CD14-positive monocyte (primary cell): ENCODE measurements around the gene RLN2. TPM values are rescaled to one million over a fixed set of nuclear protein-coding genes. Genes with fewer than 3 reads are reported as not detected.
A peak's percentile ranks its signal among the peaks of the same experiment; 100 is the strongest.
"Not testable (repeated sequence)": the region's sequence is repeated elsewhere in the genome, so short reads cannot be mapped to it uniquely, and the experiment has no call there.

Source experiments
- DNase-seq, 3 donors: peaks; one replicate each; pipeline ENCODE4 v3.0.0-alpha.2; 2011 to 2022
- H2AFZ ChIP-seq: 2 replicates; pipeline ENCODE4 v1.6.0; 2012; ENCODE audit warnings: mild to moderate bottlenecking, low read depth, low read length, inconsistent platforms; ENCODE audit not compliant: insufficient read depth, poor library complexity, severe bottlenecking
- H3K27ac ChIP-seq, 2 donors: 1 replicate in 1 of 2; 2 replicates in 1 of 2; pipeline ENCODE4 v1.5.1; 2012 to 2013; ENCODE audit warnings: low read length in 2 of 2, control low read depth in 1 of 2, inconsistent platforms in 1 of 2, low read depth in 1 of 2, mild to moderate bottlenecking in 1 of 2
- H3K27me3 ChIP-seq, 2 donors: one replicate each; pipeline versions ENCODE4 v1.6.0 to v1.6.1; 2011 to 2013; ENCODE audit warnings: low read length in 2 of 2; ENCODE audit not compliant: control insufficient read depth in 2 of 2, insufficient read depth in 2 of 2
- H3K36me3 ChIP-seq, 2 donors: replicated peaks in 1 of 2; 1 replicate in 1 of 2; 2 replicates in 1 of 2; pipeline versions ENCODE4 v1.5.1 to v1.6.1; 2012 to 2013; ENCODE audit warnings: low read length in 2 of 2, control low read depth in 1 of 2, inconsistent platforms in 1 of 2, mild to moderate bottlenecking in 1 of 2; ENCODE audit not compliant: insufficient read depth in 2 of 2, control insufficient read depth in 1 of 2
- H3K4me1 ChIP-seq, 2 donors: 1 replicate in 1 of 2; 2 replicates in 1 of 2; pipeline versions ENCODE4 v1.5.1 to v1.6.1; 2012 to 2013; ENCODE audit warnings: low read length in 2 of 2, control low read depth in 1 of 2, inconsistent platforms in 1 of 2, mild to moderate bottlenecking in 1 of 2, moderate library complexity in 1 of 2; ENCODE audit not compliant: insufficient read depth in 2 of 2, control insufficient read depth in 1 of 2
- H3K4me2 ChIP-seq: replicated peaks from 2 replicates; pipeline ENCODE3; 2012; ENCODE audit warnings: low read length, moderate library complexity, mild to moderate bottlenecking; ENCODE audit not compliant: poor library complexity, severe bottlenecking; ENCODE audit errors: extremely low read depth
- H3K4me3 ChIP-seq, 3 experiments: fragments of 200-600 bp in 1 of 3; sonication (generic) in 1 of 3; replicated peaks in 1 of 3; 1 replicate in 2 of 3; 2 replicates in 1 of 3; pipeline ENCODE4 v1.5.1; 2011 to 2013; ENCODE audit warnings: low read length in 3 of 3, mild to moderate bottlenecking in 3 of 3, control low read depth in 2 of 3, low read depth in 2 of 3, inconsistent platforms in 1 of 3, moderate library complexity in 1 of 3
- H3K79me2 ChIP-seq: 2 replicates; pipeline ENCODE4 v1.6.0; 2012; ENCODE audit warnings: mild to moderate bottlenecking, control low read depth, inconsistent platforms, low read length, moderate library complexity; ENCODE audit not compliant: insufficient read depth
- H3K9ac ChIP-seq: 2 replicates; pipeline ENCODE4 v1.6.0; 2017; ENCODE audit warnings: low read length, mild to moderate bottlenecking; ENCODE audit not compliant: insufficient read depth, poor library complexity, severe bottlenecking
- H3K9me3 ChIP-seq, 2 donors: replicated peaks in 1 of 2; 1 replicate in 1 of 2; 2 replicates in 1 of 2; pipeline versions ENCODE4 v1.5.1 to v1.6.1; 2012 to 2013; ENCODE audit warnings: low read length in 2 of 2, control low read depth in 1 of 2; ENCODE audit not compliant: control insufficient read depth in 1 of 2, insufficient read depth in 1 of 2
- H4K20me1 ChIP-seq: 2 replicates; pipeline ENCODE4 v1.6.0; 2012; ENCODE audit warnings: mild to moderate bottlenecking, low read length, control low read depth, moderate library complexity; ENCODE audit not compliant: insufficient read depth
- H3K27ac Mint-ChIP-seq, 7 donors: one replicate each; pipeline ENCODE4 v1.8.0; 2020; ENCODE audit warnings: mild to moderate bottlenecking in 7 of 7, mixed read lengths in 7 of 7, moderate library complexity in 6 of 7, inconsistent platforms in 2 of 7
- H3K27me3 Mint-ChIP-seq, 3 donors: one replicate each; pipeline ENCODE4 v1.8.0; 2021 to 2022; ENCODE audit warnings: low read depth in 3 of 3, mild to moderate bottlenecking in 3 of 3, mixed read lengths in 3 of 3, moderate library complexity in 3 of 3, inconsistent platforms in 1 of 3
- H3K36me3 Mint-ChIP-seq, 2 donors: one replicate each; pipeline ENCODE4 v1.8.0; 2020; ENCODE audit warnings: mixed read lengths in 2 of 2, inconsistent platforms in 1 of 2, mild to moderate bottlenecking in 1 of 2
- H3K4me1 Mint-ChIP-seq: one replicate; pipeline ENCODE4 v1.8.0; 2020; ENCODE audit warnings: mild to moderate bottlenecking, mixed read lengths
- H3K4me3 Mint-ChIP-seq, 2 donors: one replicate each; pipeline ENCODE4 v1.8.0; 2020; ENCODE audit warnings: mild to moderate bottlenecking in 2 of 2, mixed read lengths in 2 of 2, moderate library complexity in 1 of 2
- H3K9me3 Mint-ChIP-seq, 7 donors: one replicate each; pipeline ENCODE4 v1.8.0; 2020 to 2022; ENCODE audit warnings: mixed read lengths in 7 of 7, mild to moderate bottlenecking in 6 of 7, moderate library complexity in 6 of 7, inconsistent platforms in 2 of 7
- CTCF ChIP-seq: fragments of 200-600 bp; IDR thresholded peaks from one replicate; pipeline ENCODE4 v1.8.0; 2022; ENCODE audit warnings: antibody characterized with exemption, mild to moderate bottlenecking
- WGBS: methylation state at CpG from one replicate; pipeline ENCODE4 v1.1.5; 2013; ENCODE audit warnings: missing lambda C conversion rate; ENCODE audit not compliant: insufficient coverage; 5-methylcytosine and 5-hydroxymethylcytosine counted together
- intact Hi-C, 2 donors: fragments of 100-400 bp; cut with micrococcal nuclease; formaldehyde crosslinking; loops; one replicate each; pipeline versions ENCODE4 v1.15.0 to v1.15.1; 2023
- polyA plus RNA-seq, 3 donors: library from polyadenylated mRNA; depleted of rRNA in 1 of 3; unstranded in 2 of 3; stranded (reverse) in 1 of 3; fragments of 300-500 nt in 2 of 3; fragments of >200 nt in 1 of 3; fragmentation: Illumina TruSeq in 2 of 3; gene quantifications; 1 replicate in 2 of 3; 2 replicates in 1 of 3; pipeline ENCODE4 v1.2.3, GENCODE V29; 2012 to 2021

The RLN2 gene
- polyA plus RNA-seq, 3 donors: not detected

GRCh38 chr9:5336688-5337087, 32.2 kb upstream of the RLN2 start:
- no peak for DNase-seq
- Histone ChIP-seq H3K4me3 (no peak overlapping the region), H3K4me2 (no peak overlapping the region), H3K27me3 (peaks cover 0 to 5% of the 10 kb centered on the region in 2 donors), H2AFZ (no peak overlapping the region), H4K20me1 (no peaks in the 10 kb centered on the region), H3K9me3 (no peaks in the 10 kb centered on the region), H3K36me3 (no peaks in the 10 kb centered on the region), H3K4me1 (peaks cover 0 to 3% of the 10 kb centered on the region in 2 donors), H3K9ac (no peak overlapping the region), H3K79me2 (no peaks in the 10 kb centered on the region), H3K27ac (no peak overlapping the region)
- Mint-ChIP-seq H3K27ac (no peak overlapping the region), H3K36me3 (no peaks in the 10 kb centered on the region), H3K4me3 (peak overlapping the region in 1 of 2 donors; percentile 57), H3K4me1 (peaks cover 5% of the 10 kb centered on the region), H3K27me3 (peaks cover 6 to 16% (median 7%) of the 10 kb centered on the region in 3 donors), H3K9me3 (peaks cover 0 to 3% (median 0%) of the 10 kb centered on the region in 7 donors)
- WGBS: no CpG with 5 or more reads among the region's 4 CpGs
- TF ChIP-seq CTCF: no peak
- intact Hi-C loops: no loop called here

- H3K4me2 ChIP-seq, DNase-seq, intact Hi-C loops, H2AFZ ChIP-seq, H3K4me1 Mint-ChIP-seq, H3K27me3 ChIP-seq, H3K79me2 ChIP-seq, H4K20me1 ChIP-seq, H3K4me3 Mint-ChIP-seq, H3K27ac ChIP-seq, H3K27ac Mint-ChIP-seq, H3K4me3 ChIP-seq, H3K9me3 ChIP-seq, H3K36me3 ChIP-seq, H3K9ac ChIP-seq, H3K36me3 Mint-ChIP-seq, H3K27me3 Mint-ChIP-seq, H3K4me1 ChIP-seq: not testable (repeated sequence)
- whole genome bisulfite sequencing: 100% methylated on average over 1 of the region's 3 CpGs
- H3K9me3 Mint-ChIP-seq: peaks cover 0 to 13% (median 4%) of the 10 kb centered on the region in 7 donors
These were observed 26.8 kb upstream of the RLN2 start for GRCh38 chr9:5331276-5331675.
